Adrenal gland (tissue), 12 donors: Measurements from ENCODE around the gene ST6GALNAC5. TPM values are rescaled to one million over a fixed set of nuclear protein-coding genes. Genes with fewer than 3 reads are reported as not detected.
"Not testable (repeated sequence)": the region's sequence is repeated elsewhere in the genome, so short reads cannot be mapped to it uniquely, and the experiment has no call there.

Experiments used
- DNase-seq, 7 donors: peaks; one replicate each; pipeline ENCODE4 v3.0.0-alpha.2; 2019 to 2020
- H3K27ac ChIP-seq, 5 donors: fragments of 200-600 bp; sonication (generic) in 4 of 5; 1 replicate in 3 of 5; 2 replicates in 2 of 5; pipeline versions ENCODE4 v1.5.1 to v1.8.0; 2016 to 2020; ENCODE audit warnings: mild to moderate bottlenecking in 1 of 5
- H3K27me3 ChIP-seq: fragments of 200-600 bp; 2 replicates; pipeline ENCODE4 v1.8.0; 2021
- H3K36me3 ChIP-seq, 2 donors: fragments of 200-600 bp; replicated peaks in 1 of 2; 1 replicate in 1 of 2; 2 replicates in 1 of 2; pipeline versions ENCODE4 v1.5.1 to v1.8.0; 2018 to 2022
- H3K4me1 ChIP-seq, 2 donors: fragments of 200-600 bp; replicated peaks in 1 of 2; 1 replicate in 1 of 2; 2 replicates in 1 of 2; pipeline versions ENCODE4 v1.5.1 to v1.8.0; 2018 to 2021
- H3K4me3 ChIP-seq, 4 donors: fragments of 200-600 bp; sonication (generic) in 3 of 4; one replicate each; pipeline ENCODE4 v1.5.1; 2016 to 2018
- H3K9me3 ChIP-seq, 3 donors: fragments of 200-600 bp; sonication (generic) in 1 of 3; replicated peaks in 1 of 3; 1 replicate in 2 of 3; 2 replicates in 1 of 3; pipeline versions ENCODE4 v1.5.1 to v1.8.0; 2016 to 2021
- POLR2A ChIP-seq, 2 donors: fragments of 450-650 bp; IDR thresholded peaks; one replicate each; pipeline ENCODE4 v1.6.1; 2017; ENCODE audit warnings: antibody characterized with exemption in 2 of 2, mild to moderate bottlenecking in 2 of 2, moderate library complexity in 1 of 2
- WGBS, 4 donors: extraction: QIAGEN DNeasy Blood & Tissue Kit in 2 of 4; methylation state at CpG; one replicate each; pipeline versions ENCODE4 v1.1.5 to v1.1.7; 2013 to 2017; 5-methylcytosine and 5-hydroxymethylcytosine counted together
- intact Hi-C, 2 donors: fragments of 100-400 bp; cut with DNase I; formaldehyde crosslinking; loops; one replicate each; pipeline versions ENCODE4 v1.14.1 to v1.15.0; 2022 to 2023
- polyA plus RNA-seq, 3 donors: library from polyadenylated mRNA; stranded (reverse); fragments of 200-250 nt in 2 of 3; fragments of 350-450 nt in 1 of 3; fragmentation: Illumina TruSeq in 1 of 3; extraction: RNeasy Lipid Tissue Mini Kit (QIAGEN cat#74804) in 1 of 3; gene quantifications; one replicate each; pipeline ENCODE4 v1.2.3, GENCODE V29; 2013 to 2014
- total RNA-seq, 9 donors: library from RNA; depleted of rRNA in 4 of 9; stranded (reverse); fragments of >200 nt in 4 of 9; fragments of 120-200 nt in 1 of 9; fragmentation: NEBNext Ultra II Directional in 1 of 9; extraction: Animal tissue kit (Norgen Biotek cat#: 25700) in 1 of 9; gene quantifications; one replicate each; pipeline versions ENCODE4 v1.1.0 to v1.2.4, GENCODE V29; 2013 to 2023
- TF ChIP-seq, protein P1 (sequence below), 6 experiments: fragments of 450-650 bp in 4 of 6; fragments of 200-600 bp in 2 of 6; sonication (generic) in 1 of 6; IDR thresholded peaks; 1 replicate in 5 of 6; 2 replicates in 1 of 6; pipeline versions ENCODE4 v1.5.1 to v1.8.0; 2016 to 2021; ENCODE audit warnings: antibody characterized with exemption in 6 of 6, mild to moderate bottlenecking in 2 of 6, moderate library complexity in 1 of 6
- donor health status: healthy with polysubstance abuse.
- donor health status: Bipolar disorder and iron deficiency.
- donor health status: DM: yes; HTN: yes; CAD: no.
- donor health status: DM: no; HTN: no; CAD: no.
- donor health status: DM: no; HTN: no; CAD: no.
- donor health status: DM: yes; HTN: yes; CAD: no.

ST6GALNAC5 gene
- total and polyA plus RNA-seq, 12 donors = 1.1 to 48.4 (median 21.4) TPM

DNA sequence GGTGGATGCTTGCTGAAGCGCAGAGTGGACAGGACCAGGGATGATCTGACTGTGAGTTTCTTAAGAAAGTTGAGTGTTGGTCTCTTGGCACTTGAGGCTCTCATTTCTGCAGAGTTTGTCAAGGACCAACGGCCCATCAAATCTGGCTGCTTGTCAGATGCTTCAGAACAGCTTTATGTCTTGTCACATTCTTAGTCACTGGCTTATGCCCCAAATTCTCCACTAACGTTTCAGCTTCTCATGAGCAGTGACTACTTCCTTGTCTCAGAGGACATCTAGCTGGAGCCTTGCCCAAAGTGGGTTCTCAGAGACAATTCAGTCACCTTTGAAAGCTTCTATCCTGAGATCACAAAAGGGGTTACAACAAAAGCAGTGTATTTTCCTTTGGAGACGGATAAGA, 92.3 kb downstream of the ST6GALNAC5 start:
- Histone ChIP-seq H3K9me3 (no peaks in the 10 kb centered on the region), H3K27me3 (no peaks in the 10 kb centered on the region), H3K4me1 (no peaks in the 10 kb centered on the region), H3K36me3 (no peaks in the 10 kb centered on the region), H3K4me3 (no peak overlapping the region), H3K27ac (no peak overlapping the region)
- TF ChIP-seq, protein P1, sequence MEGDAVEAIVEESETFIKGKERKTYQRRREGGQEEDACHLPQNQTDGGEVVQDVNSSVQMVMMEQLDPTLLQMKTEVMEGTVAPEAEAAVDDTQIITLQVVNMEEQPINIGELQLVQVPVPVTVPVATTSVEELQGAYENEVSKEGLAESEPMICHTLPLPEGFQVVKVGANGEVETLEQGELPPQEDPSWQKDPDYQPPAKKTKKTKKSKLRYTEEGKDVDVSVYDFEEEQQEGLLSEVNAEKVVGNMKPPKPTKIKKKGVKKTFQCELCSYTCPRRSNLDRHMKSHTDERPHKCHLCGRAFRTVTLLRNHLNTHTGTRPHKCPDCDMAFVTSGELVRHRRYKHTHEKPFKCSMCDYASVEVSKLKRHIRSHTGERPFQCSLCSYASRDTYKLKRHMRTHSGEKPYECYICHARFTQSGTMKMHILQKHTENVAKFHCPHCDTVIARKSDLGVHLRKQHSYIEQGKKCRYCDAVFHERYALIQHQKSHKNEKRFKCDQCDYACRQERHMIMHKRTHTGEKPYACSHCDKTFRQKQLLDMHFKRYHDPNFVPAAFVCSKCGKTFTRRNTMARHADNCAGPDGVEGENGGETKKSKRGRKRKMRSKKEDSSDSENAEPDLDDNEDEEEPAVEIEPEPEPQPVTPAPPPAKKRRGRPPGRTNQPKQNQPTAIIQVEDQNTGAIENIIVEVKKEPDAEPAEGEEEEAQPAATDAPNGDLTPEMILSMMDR (IDR thresholded peaks at IDR 0.05) = no peak
- TF ChIP-seq POLR2A (IDR thresholded peaks at IDR 0.05) = no peak
- 61 to 68% (median 63%) methylated on average over 4 of the region's 4 CpGs for WGBS, 4 donors
- intact Hi-C loops = no loop called here
- no peak for DNase-seq

DNA sequence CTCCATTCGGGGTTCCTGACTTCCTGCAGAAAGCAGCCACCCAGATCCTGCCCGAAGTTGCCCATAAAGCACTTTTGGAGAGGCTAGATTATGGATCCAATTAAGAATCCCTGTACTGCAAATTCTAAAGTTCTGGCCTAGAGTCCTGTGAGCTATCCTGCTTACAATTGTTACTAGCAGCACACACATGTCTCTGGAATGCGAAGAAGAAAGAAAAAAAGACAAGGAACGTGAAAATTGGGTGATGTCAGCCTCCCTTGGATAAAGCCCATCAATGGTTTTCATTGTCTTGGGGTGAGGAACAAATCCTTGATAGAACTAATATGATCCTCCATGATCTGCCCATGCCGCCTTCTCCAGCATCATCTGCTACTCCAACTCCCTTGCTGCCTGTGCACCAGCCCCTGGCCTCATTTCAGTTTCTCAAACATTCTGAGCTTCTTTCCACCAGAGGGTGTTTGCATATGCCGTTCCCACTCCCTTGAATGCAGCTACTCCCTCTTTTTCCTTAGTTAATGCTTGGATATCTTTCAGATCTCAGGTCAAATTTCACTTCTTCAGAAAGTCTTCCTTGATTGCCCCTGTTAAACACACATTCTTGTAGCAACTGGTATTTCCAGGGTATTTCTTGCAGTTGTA, 94.0 kb downstream of the ST6GALNAC5 start:
- TF ChIP-seq, protein P1 (IDR thresholded peaks at IDR 0.05) = no peak
- TF ChIP-seq POLR2A (IDR thresholded peaks at IDR 0.05) = no peak
- no peak overlapping the region for H3K4me3 ChIP-seq
- H3K27ac ChIP-seq = no peak overlapping the region
- no peaks in the 10 kb centered on the region for H3K4me1 ChIP-seq
- no peak for DNase-seq
- H3K9me3 ChIP-seq = no peaks in the 10 kb centered on the region
- WGBS, 4 donors = 89 to 92% (median 90%) methylated on average over 6 of the region's 6 CpGs
- intact Hi-C loops = no loop called here
- no peaks in the 10 kb centered on the region for H3K36me3 ChIP-seq
- no peaks in the 10 kb centered on the region for H3K27me3 ChIP-seq

DNA sequence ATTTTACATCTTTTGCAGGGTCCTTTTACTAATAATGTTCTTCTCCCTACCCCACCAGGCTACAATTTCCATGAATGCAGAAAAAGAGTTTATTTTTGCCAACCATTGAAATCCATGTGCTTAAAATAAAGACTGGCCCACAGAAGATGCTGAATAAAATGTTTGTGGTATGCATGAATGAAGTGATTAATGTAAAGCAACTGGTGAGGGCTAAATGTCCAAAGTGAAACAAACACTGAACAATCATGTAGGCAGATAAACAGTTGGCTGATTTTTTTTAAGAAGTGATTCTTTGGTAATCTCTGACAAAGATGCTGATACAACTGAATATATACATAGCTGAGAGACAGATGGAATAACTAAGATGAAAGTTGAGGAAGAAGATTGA, 94.5 kb downstream of the ST6GALNAC5 start:
- Histone ChIP-seq H3K4me1 (no peaks in the 10 kb centered on the region), H3K4me3 (no peak overlapping the region), H3K36me3 (no peaks in the 10 kb centered on the region), H3K27me3 (no peaks in the 10 kb centered on the region), H3K27ac (no peak overlapping the region), H3K9me3 (no peaks in the 10 kb centered on the region)
- TF ChIP-seq, protein P1 (IDR thresholded peaks at IDR 0.05) = no peak
- TF ChIP-seq POLR2A (IDR thresholded peaks at IDR 0.05) = no peak
- no peak for DNase-seq
- intact Hi-C loops = no loop called here

DNA sequence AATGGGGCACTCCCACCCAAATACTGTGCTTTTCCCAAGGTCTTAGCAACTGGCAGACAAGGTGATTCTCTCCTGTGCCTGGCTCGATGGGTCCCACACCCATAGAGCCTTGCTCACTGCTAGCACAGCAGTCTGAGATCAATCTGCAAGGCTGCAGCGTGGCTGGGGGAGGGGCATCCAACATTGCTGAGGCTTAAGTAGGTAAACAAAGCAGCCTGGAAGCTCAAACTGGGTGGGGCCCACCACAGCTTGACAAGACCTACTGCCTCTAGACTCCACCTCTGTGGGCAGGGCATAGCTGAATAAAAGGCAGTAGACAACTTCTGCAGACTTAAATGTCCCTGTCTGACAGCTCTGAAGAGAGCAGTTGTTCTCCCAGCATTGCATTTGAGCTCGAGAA, 114.0 kb downstream of the ST6GALNAC5 start:
- H3K9me3 ChIP-seq, H3K27ac ChIP-seq, H3K27me3 ChIP-seq, H3K4me1 ChIP-seq, intact Hi-C loops, H3K4me3 ChIP-seq, DNase-seq, H3K36me3 ChIP-seq: not testable (repeated sequence)
- WGBS, 4 donors = 33 to 72% (median 69%) methylated on average over 1 to 3 of the region's 3 CpGs

DNA sequence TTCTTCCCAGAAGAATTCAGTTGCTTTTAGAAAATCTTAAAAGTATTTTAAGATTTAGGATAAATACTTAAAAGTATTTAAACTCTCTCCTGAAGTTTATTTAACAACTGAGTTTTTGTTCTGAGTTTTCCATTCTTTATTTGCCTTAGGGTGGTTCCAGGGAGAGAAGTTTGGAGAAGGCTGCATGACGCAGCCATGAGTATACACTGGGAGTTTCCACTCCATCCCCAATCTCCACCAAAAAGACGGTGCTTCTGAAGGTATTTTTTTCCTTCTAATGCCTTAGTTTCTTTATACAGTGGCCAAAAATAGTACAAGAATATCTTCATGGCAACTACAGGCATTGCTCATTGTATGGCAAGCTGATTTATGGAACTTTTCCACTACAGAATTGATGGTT, 122.7 kb downstream of the ST6GALNAC5 start:
- no peak overlapping the region for H3K27ac ChIP-seq
- TF ChIP-seq POLR2A (IDR thresholded peaks at IDR 0.05) = no peak
- TF ChIP-seq, protein P1 (IDR thresholded peaks at IDR 0.05) = no peak
- intact Hi-C loops = no loop called here

More for the DNA sequence above, 122.7 kb downstream of the ST6GALNAC5 start:
- Histone ChIP-seq H3K27me3 (no peaks in the 10 kb centered on the region), H3K36me3 (no peaks in the 10 kb centered on the region), H3K9me3 (no peaks in the 10 kb centered on the region), H3K4me3 (no peak overlapping the region), H3K4me1 (peaks cover 0 to 7% of the 10 kb centered on the region in 2 donors)
- 84 to 91% (median 89%) methylated on average over 2 of the region's 2 CpGs for WGBS, 4 donors
- DNase-seq = no peak
